HG03103 (cell line): Measurements from ENCODE around the gene CREBBP.

ENCODE experiments used
- ATAC-seq: cut with Tn5 transposase; IDR thresholded peaks from one replicate; pipeline ENCODE4 v1.9.1; 2021; ENCODE audit warnings: low read depth; ENCODE audit not compliant: unreplicated experiment

The CREBBP gene

GRCh38 chr16:3829631-3830536 lies 50.6 kb downstream of the CREBBP start:
- ATAC-seq: no peak

GRCh38 chr16:3825940-3826339 lies 54.6 kb downstream of the CREBBP start:
- no peak for ATAC-seq

- no peak for ATAC-seq
Observed at GRCh38 chr16:3825103-3825502, 55.4 kb downstream of the CREBBP start.

- no peak for ATAC-seq
Observed at GRCh38 chr16:3824121-3824795, 56.3 kb downstream of the CREBBP start.

GRCh38 chr16:3823427-3823826 lies 57.1 kb downstream of the CREBBP start:
- no peak for ATAC-seq

- ATAC-seq: no peak
Observed at GRCh38 chr16:3822366-3823045, 58.0 kb downstream of the CREBBP start.

- ATAC-seq: no peak
Observed at GRCh38 chr16:3821184-3821583, 59.3 kb downstream of the CREBBP start.

GRCh38 chr16:3819746-3820724 lies 60.5 kb downstream of the CREBBP start:
- no peak for ATAC-seq

GRCh38 chr16:3819175-3819527 lies 61.4 kb downstream of the CREBBP start:
- ATAC-seq: no peak

- no peak for ATAC-seq
Observed at GRCh38 chr16:3816326-3816725, 64.2 kb downstream of the CREBBP start.

GRCh38 chr16:3814755-3815154 lies 65.8 kb downstream of the CREBBP start:
- ATAC-seq: no peak

GRCh38 chr16:3812469-3813172 lies 67.9 kb downstream of the CREBBP start:
- no peak for ATAC-seq

- ATAC-seq: no peak
Observed at GRCh38 chr16:3810818-3811217, 69.7 kb downstream of the CREBBP start.

- no peak for ATAC-seq
Observed at GRCh38 chr16:3810198-3810664, 70.3 kb downstream of the CREBBP start.

- ATAC-seq: no peak
Observed at GRCh38 chr16:3808308-3809063, 72.0 kb downstream of the CREBBP start.

- ATAC-seq: no peak
Observed at GRCh38 chr16:3807425-3808123, 72.9 kb downstream of the CREBBP start.

- ATAC-seq: no peak
Observed at GRCh38 chr16:3804426-3805016, 76.0 kb downstream of the CREBBP start.
